Stimulated activated CD4-positive, alpha-beta T cell treated with anti-CD3 and anti-CD28 coated beads, Interleukin-1b, Interleukin-23, amount 100 ng/mL, for 24 hours (primary cell): ENCODE measurements around the gene TIMM10.

Experiments
- DNase-seq, 4 experiments: peaks; one replicate each; pipeline ENCODE4 v3.0.0-alpha.2; 2020; ENCODE audit warnings: low read depth in 4 of 4, low spot score in 1 of 4

The TIMM10 gene

GRCh38 chr11:57504511-57504910 lies 26.0 kb downstream of the TIMM10 start:
- DNase-seq, result no peak

- DNase-seq, result no peak
These were observed 27.7 kb downstream of the TIMM10 start for GRCh38 chr11:57502870-57503269.

GRCh38 chr11:57502376-57502775 lies 28.2 kb downstream of the TIMM10 start:
- DNase-seq, result no peak

- no peak for DNase-seq
These were observed 28.6 kb downstream of the TIMM10 start for GRCh38 chr11:57501953-57502352.

- DNase-seq, result no peak
These were observed 29.6 kb downstream of the TIMM10 start for GRCh38 chr11:57500926-57501325.

GRCh38 chr11:57500515-57500914 lies 30.0 kb downstream of the TIMM10 start:
- DNase-seq, result no peak

- DNase-seq, result no peak
These were observed 30.5 kb downstream of the TIMM10 start for GRCh38 chr11:57499983-57500461.

- DNase-seq, result peak in 1 of 4 experiments; percentile 39
These were observed 31.1 kb downstream of the TIMM10 start for GRCh38 chr11:57499413-57499982.

GRCh38 chr11:57498540-57498939 lies 32.0 kb downstream of the TIMM10 start:
- DNase-seq, result no peak

- DNase-seq, result no peak
These were observed 33.0 kb downstream of the TIMM10 start for GRCh38 chr11:57497303-57498247.

GRCh38 chr11:57496109-57496820 lies 34.3 kb downstream of the TIMM10 start:
- no peak for DNase-seq

- peak; percentile 48 to 63 (median 62) for DNase-seq
These were observed 36.7 kb downstream of the TIMM10 start for GRCh38 chr11:57493507-57494503.

- DNase-seq, result peak in 1 of 4 experiments; percentile 49
These were observed 39.0 kb downstream of the TIMM10 start for GRCh38 chr11:57491371-57492061.

- no peak for DNase-seq
These were observed 39.9 kb downstream of the TIMM10 start for GRCh38 chr11:57490456-57491248.

- no peak for DNase-seq
These were observed 42.5 kb downstream of the TIMM10 start for GRCh38 chr11:57487920-57488659.

- no peak for DNase-seq
These were observed 43.4 kb downstream of the TIMM10 start for GRCh38 chr11:57487021-57487778.

- DNase-seq, result no peak
These were observed 45.1 kb downstream of the TIMM10 start for GRCh38 chr11:57485217-57485990.
